Endothelial cell of umbilical vein (primary cell): ENCODE data around the gene TSEN2. TPM values are rescaled to one million over a fixed set of nuclear protein-coding genes. Genes with fewer than 3 reads are reported as not detected.

ENCODE experiments used
- BruUV-seq: library from RNA; stranded (reverse); fragments of 400-500 nt; replicated peaks from 2 replicates; lab custom pipeline; 2021; lab: Mats Ljungman, UMichigan
- CTCF ChIA-PET: fragments of 300-600, 350-600 bp; sonication (Branson Sonifier 250); formaldehyde crosslinking; loops from one replicate; lab custom pipeline; 2021; ENCODE audit warnings: antibody characterized with exemption, inconsistent platforms; lab: Charles Lee
- POLR2A ChIA-PET: fragments of 300-600, 350-600 bp; sonication (Branson Sonifier 250); formaldehyde crosslinking; loops from one replicate; lab custom pipeline; 2021; ENCODE audit warnings: antibody characterized with exemption, inconsistent platforms; lab: Charles Lee
- DNase-seq: peaks from one replicate; pipeline ENCODE4 v3.0.0-alpha.2; 2011; ENCODE audit warnings: low read depth, low spot score
- FAIRE-seq: peaks from 2 replicates; lab custom pipeline; 2011; peaks lifted over from hg19 to GRCh38; lab: Jason Lieb, UNC
- H2AFZ ChIP-seq: 2 replicates; pipeline ENCODE4 v1.6.0; 2012; ENCODE audit warnings: low read depth, low read length, control low read depth, inconsistent platforms
- H3K27ac ChIP-seq: 2 replicates; pipeline ENCODE4 v1.5.1; 2011; ENCODE audit warnings: low read depth, mild to moderate bottlenecking, control low read depth, low read length, moderate library complexity; ENCODE audit not compliant: insufficient read depth
- H3K27me3 ChIP-seq, 2 experiments: 2 replicates each; pipeline versions ENCODE4 v1.6.0 to v1.6.1; 2011; ENCODE audit warnings: low read length in 2 of 2, mixed read lengths in 1 of 2; ENCODE audit not compliant: control insufficient read depth in 2 of 2, insufficient read depth in 2 of 2
- H3K36me3 ChIP-seq, 2 experiments: 2 replicates in 1 of 2; 3 replicates in 1 of 2; pipeline ENCODE4 v1.5.1; 2011; ENCODE audit warnings: low read length in 2 of 2, mild to moderate bottlenecking in 1 of 2, moderate library complexity in 1 of 2; ENCODE audit not compliant: control insufficient read depth in 2 of 2, insufficient read depth in 2 of 2; ENCODE audit errors: extremely low read depth in 1 of 2
- H3K4me1 ChIP-seq: 3 replicates; pipeline ENCODE4 v1.5.1; 2011; ENCODE audit warnings: mild to moderate bottlenecking, low read length; ENCODE audit not compliant: control insufficient read depth, insufficient read depth; ENCODE audit errors: extremely low read depth
- H3K4me2 ChIP-seq: 2 replicates; pipeline ENCODE4 v1.6.1; 2011; ENCODE audit warnings: low read length, control low read depth, mixed read lengths; ENCODE audit not compliant: insufficient read depth
- H3K4me3 ChIP-seq, 3 experiments: fragments of 200-600 bp in 1 of 3; sonication (generic), shearing (Covaris generic) in 1 of 3; replicated peaks in 1 of 3; 2 replicates each; pipeline ENCODE4 v1.5.1; 2011 to 2016; ENCODE audit warnings: control low read depth in 3 of 3, low read length in 3 of 3, mild to moderate bottlenecking in 2 of 3, inconsistent platforms in 1 of 3, low read depth in 1 of 3, moderate library complexity in 1 of 3; ENCODE audit not compliant: insufficient read depth in 1 of 3
- H3K79me2 ChIP-seq: 2 replicates; pipeline ENCODE4 v1.6.0; 2012; ENCODE audit warnings: low read length, inconsistent platforms; ENCODE audit not compliant: control insufficient read depth, insufficient read depth
- H3K9ac ChIP-seq: replicated peaks from 2 replicates; pipeline ENCODE3; 2011; ENCODE audit warnings: low read length, control low read depth; ENCODE audit not compliant: insufficient read depth; ENCODE audit errors: extremely low read depth
- H3K9me1 ChIP-seq: replicated peaks from 3 replicates; pipeline ENCODE4 v1.6.0; 2011; ENCODE audit warnings: mild to moderate bottlenecking, low read length; ENCODE audit not compliant: control insufficient read depth, insufficient read depth; ENCODE audit errors: extremely low read depth
- H3K9me3 ChIP-seq: replicated peaks from 2 replicates; pipeline ENCODE4 v1.5.1; 2012; ENCODE audit warnings: low read length, inconsistent platforms; ENCODE audit not compliant: control insufficient read depth, insufficient read depth
- H4K20me1 ChIP-seq: replicated peaks from 2 replicates; pipeline ENCODE3; 2011; ENCODE audit warnings: mild to moderate bottlenecking, low read length; ENCODE audit not compliant: control insufficient read depth, insufficient read depth; ENCODE audit errors: extremely low read depth
- CTCF ChIP-seq, 2 donors: IDR thresholded peaks; 1 replicate in 1 of 2; 2 replicates in 1 of 2; pipeline ENCODE4 v1.5.1; 2011; ENCODE audit warnings: low read length in 2 of 2, mild to moderate bottlenecking in 2 of 2, moderate library complexity in 2 of 2, control low read depth in 1 of 2, inconsistent platforms in 1 of 2, low read depth in 1 of 2; ENCODE audit not compliant: insufficient read depth in 1 of 2; ENCODE audit errors: extremely low read depth in 1 of 2
- EZH2 ChIP-seq: IDR thresholded peaks from 2 replicates; pipeline ENCODE4 v1.6.1; 2012; ENCODE audit warnings: borderline replicate concordance, low read depth, mild to moderate bottlenecking, moderate library complexity, low read length, inconsistent platforms; ENCODE audit not compliant: severe bottlenecking
- FOS ChIP-seq: IDR thresholded peaks from 2 replicates; pipeline ENCODE4 v1.6.1; 2011; ENCODE audit warnings: mild to moderate bottlenecking, low read length, moderate library complexity, borderline replicate concordance; ENCODE audit not compliant: insufficient read depth
- GATA2 ChIP-seq: IDR thresholded peaks from 2 replicates; pipeline ENCODE4 v1.7.0; 2011; ENCODE audit warnings: low read depth, mild to moderate bottlenecking, moderate library complexity, mixed read lengths, low read length; ENCODE audit not compliant: insufficient read length, insufficient read depth
- JUN ChIP-seq: IDR thresholded peaks from 2 replicates; pipeline ENCODE4 v1.6.1; 2011; ENCODE audit warnings: borderline replicate concordance, low read depth; ENCODE audit not compliant: insufficient read length, insufficient read depth
- MYC ChIP-seq: IDR thresholded peaks from one replicate; pipeline ENCODE4 v1.6.1; 2011; ENCODE audit warnings: mild to moderate bottlenecking, low read depth, low read length
- POLR2A ChIP-seq: IDR thresholded peaks from 2 replicates; pipeline ENCODE4 v1.6.1; 2012; ENCODE audit warnings: low read depth, mild to moderate bottlenecking, control low read depth, low read length
- POLR2AphosphoS5 ChIP-seq: IDR thresholded peaks from 2 replicates; pipeline ENCODE4 v1.6.1; 2012; ENCODE audit warnings: low read depth, mild to moderate bottlenecking, control low read depth, low read length, moderate library complexity; ENCODE audit not compliant: insufficient read depth
- dilution Hi-C: fragments of 300-500 bp; cut with MboI; formaldehyde crosslinking; loops from one replicate; pipeline ENCODE4 v1.15.0; 2019; ENCODE audit warnings: low sequenced_read_pairs; ENCODE audit not compliant: extremely low pct_ligation_motif_present
- intact Hi-C: fragments of 100-400 bp; cut with micrococcal nuclease; formaldehyde crosslinking; loops from one replicate; pipeline ENCODE4 v1.10.0; 2022
- polyA plus RNA-seq, 4 experiments: library from polyadenylated mRNA; depleted of rRNA in 3 of 4; stranded (reverse) in 3 of 4; unstranded in 1 of 4; fragments of >200 nt; gene quantifications; 2 replicates each; pipeline versions ENCODE4 v1.2.1 to v1.2.3, GENCODE V29; 2011 to 2012; ENCODE audit warnings: missing spikeins in 1 of 4
- total RNA-seq: library from RNA; stranded (reverse); gene quantifications from 2 replicates; pipeline ENCODE4 v1.2.3, GENCODE V29; 2021

Gene TSEN2
- total and polyA plus RNA-seq, 2 donors (not counting 3 experiments of a cell fraction or from before 2014, with no cell fraction given): 8.3 to 12.1 TPM

GRCh38 chr3:12468276-12468675 lies 16.0 kb upstream of the TSEN2 start:
- Histone ChIP-seq H3K9ac (no peak overlapping the region), H3K27ac (no peak overlapping the region), H3K79me2 (no peaks in the 10 kb centered on the region), H3K4me3 (no peak overlapping the region), H3K4me1 (no peaks in the 10 kb centered on the region), H3K9me1 (no peaks in the 10 kb centered on the region), H3K4me2 (no peak overlapping the region), H2AFZ (no peak overlapping the region), H3K9me3 (no peaks in the 10 kb centered on the region), H3K27me3 (no peaks in the 10 kb centered on the region), H3K36me3 (no peaks in the 10 kb centered on the region), H4K20me1 (no peaks in the 10 kb centered on the region)
- ChIA-PET CTCF (interaction anchor here (0.7 to 4.4 kb wide), 4 partner anchors 9 to 290 kb away, joined by 3 to 16 read pairs (median 4); partner anchors contain the start of gene TSEN2), POLR2A (no interaction called here)
- FAIRE-seq: no peak
- TF ChIP-seq POLR2AphosphoS5 (no peak), GATA2 (no peak), POLR2A (no peak), JUN (no peak), EZH2 (no peak), FOS (no peak), MYC (no peak), CTCF (IDR thresholded peaks at IDR 0.05; ENCODE audit: extremely low read depth in 1 of 2, insufficient read depth in 1 of 2, low read depth in 1 of 2, low read length in 2 of 2) (no peak)
- dilution Hi-C loops (loop anchor here (10.0 kb wide), 1 partner anchor 323 kb away; no protein-coding TSS in a partner anchor), intact Hi-C loops (no loop called here)
- BruUV-seq: no TSS peak
- DNase-seq: no peak
